Muscle of back (tissue), 11 donors: Measurements from ENCODE around the gene IRF4. TPM values are rescaled to one million over a fixed set of nuclear protein-coding genes. Genes with fewer than 3 reads are reported as not detected.
A peak's percentile ranks its signal among the peaks of the same experiment; 100 is the strongest.

Experiments used
- DNase-seq, 3 donors: peaks; one replicate each; pipeline versions ENCODE4 v3.0.0 to v3.0.0-alpha.2; 2013
- polyA plus RNA-seq, 10 donors: library from polyadenylated mRNA; unstranded; fragments of 120-200 nt; gene quantifications; one replicate each; pipeline ENCODE4 v1.2.1, GENCODE V29; 2013; ENCODE audit not compliant: insufficient read length in 10 of 10

IRF4 gene
- polyA plus RNA-seq, 10 donors, result 0.35 to 2.4 (median 1.1) TPM

DNA sequence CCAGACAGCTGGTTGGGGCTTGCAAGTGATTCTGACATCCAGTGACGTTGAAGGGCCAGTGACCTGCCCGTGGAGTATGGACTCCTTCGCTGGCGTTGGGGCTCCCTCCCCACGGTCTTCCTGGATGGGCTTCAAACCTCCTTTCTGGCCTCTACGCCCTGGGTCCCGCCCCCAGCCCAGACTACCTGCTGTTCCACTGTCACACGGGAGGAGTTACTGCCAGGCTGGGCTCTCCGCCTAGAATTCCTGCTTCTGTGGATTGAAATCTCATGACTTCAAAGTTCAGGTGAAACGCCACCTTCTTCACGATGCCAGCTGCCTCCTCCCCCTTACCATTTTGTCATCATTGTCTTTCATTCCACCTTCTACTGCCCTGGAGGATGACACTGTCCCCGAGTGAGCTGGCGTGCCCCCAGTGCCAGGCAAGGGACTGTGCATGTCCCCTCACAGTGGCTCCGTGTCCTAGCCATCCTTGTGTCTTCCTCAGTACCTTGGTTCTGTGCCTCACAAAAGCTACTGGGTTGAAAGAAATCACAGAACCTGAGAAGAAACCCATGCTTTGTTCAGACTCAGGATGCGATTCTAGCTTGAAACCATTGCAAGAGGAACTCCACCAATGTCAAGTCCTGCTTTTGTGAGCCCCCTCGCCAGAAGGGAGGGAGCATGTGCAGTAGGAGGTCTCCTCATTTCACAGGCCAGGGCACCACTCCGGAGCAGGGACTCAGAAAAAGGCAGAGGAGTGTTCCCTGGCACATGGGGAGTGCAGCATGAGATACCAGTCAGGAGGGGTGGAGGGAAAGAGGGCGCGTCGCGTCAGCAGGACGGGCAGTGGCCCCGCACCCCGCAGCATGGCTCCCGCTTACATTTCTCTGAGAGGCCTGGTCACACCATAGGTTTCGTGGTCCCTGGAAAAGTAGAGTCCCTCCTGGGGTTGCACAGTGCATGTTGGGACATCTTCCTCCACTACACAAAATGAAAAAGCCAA, 11.0 kb upstream of the IRF4 start:
- DNase-seq, result no peak

- no peak for DNase-seq
Observed at GRCh38 chr6:381742-382461, 9.7 kb upstream of the IRF4 start.

GRCh38 chr6:382883-383810, 8.4 kb upstream of the IRF4 start:
- no peak for DNase-seq

DNA sequence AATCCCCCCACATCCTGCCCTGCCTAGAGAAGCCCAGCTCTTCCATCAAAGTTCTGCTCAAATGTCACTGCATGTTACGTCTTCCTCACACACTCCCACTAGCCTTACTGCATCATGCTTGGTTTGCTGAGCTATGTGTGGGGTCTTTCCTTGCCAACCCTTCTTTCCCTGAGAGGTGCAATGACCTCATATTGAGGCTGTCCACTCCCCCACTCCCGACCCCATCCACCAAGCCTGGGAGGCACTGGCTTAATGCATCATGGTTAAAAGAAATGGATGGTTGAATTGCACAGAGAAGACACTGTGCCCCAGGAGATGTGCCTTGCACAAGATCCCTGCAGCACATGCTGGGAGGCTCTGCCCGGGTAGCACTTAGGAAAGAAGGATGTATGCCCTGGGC, 7.7 kb upstream of the IRF4 start:
- no peak for DNase-seq

- DNase-seq, result no peak
Observed at GRCh38 chr6:384898-385297, 6.7 kb upstream of the IRF4 start.

GRCh38 chr6:385614-386013, 5.9 kb upstream of the IRF4 start:
- no peak for DNase-seq

DNA sequence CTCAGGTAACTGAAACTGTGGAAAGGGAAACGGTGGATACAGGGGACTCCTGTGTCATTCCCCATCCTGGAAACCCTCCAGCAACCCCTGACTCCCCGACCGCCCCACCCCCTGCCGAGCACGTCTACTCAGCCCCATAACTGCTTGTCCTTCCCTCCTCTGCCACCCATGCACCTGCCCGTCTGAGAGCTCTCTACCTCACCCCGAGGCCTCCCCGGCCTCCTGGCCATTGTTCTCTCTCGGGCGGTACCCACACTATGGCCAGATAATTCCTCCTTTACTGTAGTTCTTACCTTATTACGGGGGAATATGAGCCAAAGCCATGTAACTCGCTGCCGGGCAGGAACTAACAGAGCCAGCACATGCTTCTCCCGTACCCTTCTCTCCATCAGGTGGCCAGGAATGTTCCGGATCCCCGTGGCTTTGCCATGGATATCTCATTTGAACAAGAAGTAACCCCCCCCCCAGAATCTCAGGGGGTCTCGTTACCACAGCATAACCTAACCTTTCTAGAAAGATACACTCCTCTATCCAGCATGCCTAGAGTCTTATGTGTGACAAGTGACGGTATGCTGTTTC, 4.8 kb upstream of the IRF4 start:
- no peak for DNase-seq

GRCh38 chr6:387293-387741, 4.2 kb upstream of the IRF4 start:
- DNase-seq, result peak in 1 of 3 donors; percentile 38

DNA sequence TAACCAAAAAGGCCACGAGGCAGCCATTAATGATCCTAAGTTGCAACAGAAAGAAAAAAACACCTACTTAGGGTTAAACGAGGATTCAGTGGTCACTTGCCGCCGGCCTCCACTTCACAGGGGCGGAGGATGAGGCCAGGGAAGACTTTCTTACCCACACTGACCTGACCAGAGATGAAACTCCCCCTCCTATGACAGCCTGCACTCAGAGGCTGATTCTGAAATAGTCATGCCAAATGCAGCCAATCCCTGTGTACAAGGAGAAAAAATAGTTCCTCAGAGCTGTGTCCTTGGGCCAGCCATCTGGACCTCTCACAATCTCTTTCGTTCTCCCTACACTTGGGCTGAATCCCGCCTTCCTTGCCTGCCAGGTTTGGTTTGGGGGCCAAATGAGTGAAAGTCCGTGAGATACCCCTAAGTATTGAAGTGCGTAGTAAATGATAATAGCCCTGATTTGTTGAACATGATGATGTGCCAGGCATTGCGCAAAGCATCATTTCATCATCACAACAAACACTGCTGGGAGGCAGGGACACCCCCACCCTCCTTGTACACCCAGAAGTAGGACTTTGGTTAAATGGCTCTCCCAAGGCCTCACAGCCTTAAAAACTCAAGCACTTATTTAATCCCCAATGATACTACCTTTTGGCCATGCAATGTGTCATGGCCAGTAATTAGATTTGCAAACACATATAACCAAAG, 3.2 kb upstream of the IRF4 start:
- DNase-seq, result no peak

DNA sequence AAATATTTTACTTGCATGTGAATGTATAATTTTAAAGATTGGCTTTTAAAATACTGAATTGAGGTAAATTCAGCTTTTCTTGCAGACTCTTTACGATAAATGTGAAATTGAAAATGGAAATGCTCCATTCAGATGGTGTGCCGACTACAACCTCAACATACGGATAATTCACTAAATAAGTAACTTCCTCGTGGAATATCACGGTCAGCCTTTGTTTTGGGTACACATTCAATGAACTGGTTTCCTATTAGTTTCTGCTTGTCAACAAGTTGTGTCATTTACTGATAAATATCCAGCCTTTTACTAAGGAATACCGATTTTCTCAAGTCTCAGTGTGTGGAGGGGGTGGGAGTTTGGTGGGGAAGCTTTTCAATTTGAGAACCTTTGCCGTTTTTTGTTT, 2.4 kb upstream of the IRF4 start:
- no peak for DNase-seq

- DNase-seq, result no peak
Observed at GRCh38 chr6:389622-390021, 1.9 kb upstream of the IRF4 start.

- peak in 2 of 3 donors; percentile 13 to 63 for DNase-seq
Observed at GRCh38 chr6:390914-391558, 516 bp upstream of the IRF4 start.

- peak in 1 of 3 donors; percentile 52 for DNase-seq
Observed at GRCh38 chr6:392441-393390, 1.2 kb downstream of the IRF4 start.

GRCh38 chr6:393391-394221, 2.1 kb downstream of the IRF4 start:
- no peak for DNase-seq

GRCh38 chr6:394641-395289, 3.2 kb downstream of the IRF4 start:
- no peak for DNase-seq

GRCh38 chr6:395432-396125, 4.0 kb downstream of the IRF4 start:
- DNase-seq, result no peak

GRCh38 chr6:396126-396520, 4.6 kb downstream of the IRF4 start:
- no peak for DNase-seq
